Measurements from ENCODE around the gene C9orf85. TPM values are rescaled to one million over a fixed set of nuclear protein-coding genes. Genes with fewer than 3 reads are reported as not detected.

Gene C9orf85
- total RNA-seq, 1 donor, result 16.4 TPM

DNA sequence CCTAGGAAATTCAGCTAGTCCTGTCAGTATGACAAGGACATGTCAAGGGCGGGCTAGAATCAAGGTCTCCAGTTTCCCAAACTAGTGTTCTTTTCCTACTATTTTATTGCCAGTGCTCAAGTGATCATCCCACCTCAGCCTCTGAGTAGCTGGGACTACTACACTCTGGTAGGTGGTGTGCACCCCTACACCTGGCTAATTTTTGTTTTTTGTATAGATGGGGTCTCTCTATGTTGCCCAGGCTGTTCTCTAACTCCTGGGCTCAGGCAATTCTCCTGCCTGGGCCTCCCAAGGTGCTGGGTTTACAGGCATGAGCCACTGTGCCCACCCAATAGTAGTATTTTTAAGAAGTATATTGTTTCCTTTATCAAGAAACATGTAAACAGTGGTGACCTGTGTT is 54.0 kb downstream of the C9orf85 start:
- no peak overlapping the region for H3K4me3 ChIP-seq (ENCODE audit: low read depth, low read length)
- TF ChIP-seq, protein P1, sequence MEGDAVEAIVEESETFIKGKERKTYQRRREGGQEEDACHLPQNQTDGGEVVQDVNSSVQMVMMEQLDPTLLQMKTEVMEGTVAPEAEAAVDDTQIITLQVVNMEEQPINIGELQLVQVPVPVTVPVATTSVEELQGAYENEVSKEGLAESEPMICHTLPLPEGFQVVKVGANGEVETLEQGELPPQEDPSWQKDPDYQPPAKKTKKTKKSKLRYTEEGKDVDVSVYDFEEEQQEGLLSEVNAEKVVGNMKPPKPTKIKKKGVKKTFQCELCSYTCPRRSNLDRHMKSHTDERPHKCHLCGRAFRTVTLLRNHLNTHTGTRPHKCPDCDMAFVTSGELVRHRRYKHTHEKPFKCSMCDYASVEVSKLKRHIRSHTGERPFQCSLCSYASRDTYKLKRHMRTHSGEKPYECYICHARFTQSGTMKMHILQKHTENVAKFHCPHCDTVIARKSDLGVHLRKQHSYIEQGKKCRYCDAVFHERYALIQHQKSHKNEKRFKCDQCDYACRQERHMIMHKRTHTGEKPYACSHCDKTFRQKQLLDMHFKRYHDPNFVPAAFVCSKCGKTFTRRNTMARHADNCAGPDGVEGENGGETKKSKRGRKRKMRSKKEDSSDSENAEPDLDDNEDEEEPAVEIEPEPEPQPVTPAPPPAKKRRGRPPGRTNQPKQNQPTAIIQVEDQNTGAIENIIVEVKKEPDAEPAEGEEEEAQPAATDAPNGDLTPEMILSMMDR (IDR thresholded peaks at IDR 0.05; ENCODE audit: insufficient read depth, low read depth, low read length), result no peak
- DNase-seq (ENCODE audit: low read depth), result no peak

DNA sequence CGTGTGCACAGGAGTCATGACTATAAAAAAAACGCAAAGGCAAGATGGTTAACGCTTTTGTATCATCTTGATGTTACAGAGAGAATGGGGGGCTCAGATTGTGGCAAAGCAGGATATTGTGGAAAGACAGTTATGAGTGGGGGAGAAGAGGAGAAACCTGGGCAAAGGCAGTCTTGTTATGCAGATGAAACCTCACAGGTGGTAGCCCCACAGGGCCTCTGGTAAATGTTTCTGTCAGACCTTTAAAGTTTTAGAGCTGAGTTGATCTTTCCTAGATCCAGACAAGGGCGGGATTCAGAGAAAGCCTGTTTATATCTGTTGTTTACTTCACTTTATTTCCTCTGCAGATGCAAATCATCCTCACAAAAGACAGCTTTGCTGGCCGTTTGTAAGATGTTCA is 55.2 kb downstream of the C9orf85 start:
- TF ChIP-seq, protein P1 (IDR thresholded peaks at IDR 0.05; ENCODE audit: insufficient read depth, low read depth, low read length), result no peak
- no peak overlapping the region for H3K4me3 ChIP-seq (ENCODE audit: low read depth, low read length)
- peak; percentile 18 for DNase-seq (ENCODE audit: low read depth)

DNA sequence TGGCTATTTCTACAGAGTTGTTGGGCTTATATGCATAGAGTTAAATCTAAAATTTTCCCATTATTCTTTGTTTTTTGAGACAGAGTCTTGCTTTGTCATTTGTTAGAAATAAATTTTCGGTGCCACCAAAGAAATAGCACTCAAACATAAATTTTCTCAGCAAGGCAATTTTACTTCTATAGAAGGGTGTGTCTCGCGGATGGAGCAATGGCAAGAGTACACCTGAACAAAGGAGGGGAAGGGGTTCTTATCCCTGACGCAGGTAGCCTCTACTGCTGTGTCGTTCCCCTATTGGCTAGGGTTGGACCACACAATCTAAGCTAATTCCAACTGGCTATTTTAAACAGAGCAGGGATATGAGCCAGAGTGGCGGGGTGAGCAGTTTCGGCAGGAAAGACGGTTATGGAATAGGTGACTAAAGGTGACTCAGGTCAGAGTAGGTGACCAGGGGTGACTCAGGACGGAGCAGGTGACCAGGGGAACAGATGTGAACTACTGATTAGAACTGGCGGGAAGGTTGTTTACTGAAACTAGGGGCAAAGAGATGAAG is 57.2 kb downstream of the C9orf85 start:
- no peak overlapping the region for H3K4me3 ChIP-seq (ENCODE audit: low read depth, low read length)
- TF ChIP-seq, protein P1 (IDR thresholded peaks at IDR 0.05; ENCODE audit: insufficient read depth, low read depth, low read length), result no peak
- DNase-seq (ENCODE audit: low read depth), result no peak

DNA sequence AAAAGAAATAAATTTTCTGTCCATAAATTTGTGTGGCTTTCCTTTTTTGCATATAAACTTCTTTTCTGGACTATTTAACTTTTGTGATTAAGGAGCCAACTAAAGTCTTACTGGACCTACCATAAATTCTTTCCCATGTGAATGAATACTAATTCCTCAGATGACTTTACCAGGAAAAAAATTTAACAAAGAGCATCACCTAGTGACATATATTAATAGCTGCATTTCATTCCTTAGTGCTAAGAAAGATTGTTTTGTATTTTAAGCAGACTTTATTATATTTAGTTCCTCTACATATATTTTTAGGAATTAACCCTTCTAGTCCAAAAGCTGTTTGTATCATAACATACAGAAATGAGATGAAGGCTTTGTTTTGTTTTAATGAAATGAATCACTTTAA is 64.4 kb downstream of the C9orf85 start:
- peak; percentile 18 for DNase-seq (ENCODE audit: low read depth)
- TF ChIP-seq, protein P1 (IDR thresholded peaks at IDR 0.05; ENCODE audit: insufficient read depth, low read depth, low read length), result peak; percentile 26
- H3K4me3 ChIP-seq (ENCODE audit: low read depth, low read length), result no peak overlapping the region

DNA sequence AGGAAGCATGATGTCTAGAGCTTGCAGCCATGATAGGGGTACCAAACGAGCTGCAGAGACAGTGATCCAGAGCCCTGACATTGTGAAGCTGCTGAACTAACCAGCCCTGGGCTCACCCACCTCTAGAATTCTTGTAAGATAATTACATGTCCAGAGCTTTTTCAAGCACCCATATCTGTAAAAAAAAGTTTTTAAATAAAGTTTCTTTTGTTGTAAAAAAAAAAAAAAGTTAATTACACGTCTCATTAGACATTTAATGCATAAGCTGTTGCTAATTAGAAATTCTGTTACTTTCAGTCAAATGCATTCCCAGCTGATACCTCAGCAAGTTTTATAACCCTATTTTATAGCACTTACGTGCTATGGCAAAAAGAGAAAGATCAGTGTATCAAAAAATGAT is 65.6 kb downstream of the C9orf85 start:
- DNase-seq (ENCODE audit: low read depth), result no peak
- H3K4me3 ChIP-seq (ENCODE audit: low read depth, low read length), result no peak overlapping the region

DNA sequence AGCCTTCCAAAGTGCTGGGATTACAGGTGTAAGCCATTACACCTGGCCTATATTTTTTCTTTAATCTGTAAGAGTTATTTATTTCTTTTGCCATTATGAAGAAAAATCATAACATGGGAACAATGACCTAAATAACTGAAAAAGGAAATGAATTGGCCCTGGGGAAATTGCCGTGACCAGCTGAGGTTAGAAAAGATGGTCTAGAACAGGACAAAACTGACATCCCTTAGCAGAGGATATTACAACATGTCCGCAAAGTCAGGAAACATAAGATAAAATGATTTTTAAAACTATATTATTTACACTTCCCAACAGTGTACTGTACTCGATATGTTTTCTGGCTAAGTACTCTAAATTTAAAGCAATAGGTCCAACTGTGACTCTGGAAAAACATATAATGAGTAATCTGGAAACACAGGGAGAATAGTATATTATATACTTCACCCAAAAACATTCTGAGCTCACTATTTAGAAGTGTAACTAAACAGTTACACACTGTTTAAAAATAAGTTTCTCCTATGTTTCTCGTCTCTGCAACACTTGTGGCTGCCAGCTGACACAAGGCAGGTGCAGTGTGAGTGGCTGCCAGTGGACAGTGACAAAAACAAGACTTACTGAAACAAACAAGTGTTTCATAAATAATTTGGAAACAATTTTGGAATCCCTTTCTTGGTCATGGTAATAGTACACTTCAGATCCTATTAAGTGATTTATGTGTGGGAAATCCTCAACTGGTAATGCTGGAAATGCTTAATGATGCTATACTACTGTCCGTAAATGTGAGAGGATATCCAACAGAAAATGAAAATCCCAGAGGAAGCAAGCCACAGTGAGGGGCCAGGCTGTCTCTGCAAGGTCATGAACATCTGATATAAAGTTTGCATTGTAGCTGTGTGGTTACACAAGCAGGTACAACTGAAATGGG is 69.1 kb downstream of the C9orf85 start:
- TF ChIP-seq, protein P1 (IDR thresholded peaks at IDR 0.05; ENCODE audit: insufficient read depth, low read depth, low read length), result no peak
- H3K4me3 ChIP-seq (ENCODE audit: low read depth, low read length), result no peak overlapping the region

More for the DNA sequence above, 65.6 kb downstream of the C9orf85 start:
- TF ChIP-seq, protein P1 (IDR thresholded peaks at IDR 0.05; ENCODE audit: insufficient read depth, low read depth, low read length), result no peak

More for the DNA sequence above, 69.1 kb downstream of the C9orf85 start:
- no peak for DNase-seq (ENCODE audit: low read depth)

Measured in fibroblast of villous mesenchyme (primary cell).